ENCODE measurements around the gene COL6A2.

The COL6A2 gene

GRCh38 chr21:46122237-46122671 is 24.3 kb downstream of the COL6A2 start:
- in situ Hi-C loops (cut with HindIII; ENCODE audit: low sequenced_read_pairs), result no loop called here

- in situ Hi-C loops (cut with HindIII; ENCODE audit: low sequenced_read_pairs), result no loop called here
Measured at GRCh38 chr21:46122758-46123683, 25.1 kb downstream of the COL6A2 start.

- in situ Hi-C loops (cut with HindIII; ENCODE audit: low sequenced_read_pairs), result no loop called here
Measured at GRCh38 chr21:46124083-46124925, 26.4 kb downstream of the COL6A2 start.

GRCh38 chr21:46124926-46125845 is 27.3 kb downstream of the COL6A2 start:
- in situ Hi-C loops (cut with HindIII; ENCODE audit: low sequenced_read_pairs), result no loop called here

- in situ Hi-C loops (cut with HindIII; ENCODE audit: low sequenced_read_pairs), result no loop called here
Measured at GRCh38 chr21:46125846-46126301, 28.0 kb downstream of the COL6A2 start.

- in situ Hi-C loops (cut with HindIII; ENCODE audit: low sequenced_read_pairs), result no loop called here
Measured at GRCh38 chr21:46126309-46127238, 28.7 kb downstream of the COL6A2 start.

- in situ Hi-C loops (cut with HindIII; ENCODE audit: low sequenced_read_pairs), result no loop called here
Measured at GRCh38 chr21:46127239-46128105, 29.6 kb downstream of the COL6A2 start.

GRCh38 chr21:46128106-46128932 is 30.4 kb downstream of the COL6A2 start:
- in situ Hi-C loops (cut with HindIII; ENCODE audit: low sequenced_read_pairs), result no loop called here

- in situ Hi-C loops (cut with HindIII; ENCODE audit: low sequenced_read_pairs), result no loop called here
Measured at GRCh38 chr21:46128933-46129571, 31.1 kb downstream of the COL6A2 start.

- in situ Hi-C loops (cut with HindIII; ENCODE audit: low sequenced_read_pairs), result no loop called here
Measured at GRCh38 chr21:46129846-46130651, 32.1 kb downstream of the COL6A2 start.

GRCh38 chr21:46130831-46131587 is 33.1 kb downstream of the COL6A2 start:
- in situ Hi-C loops (cut with HindIII; ENCODE audit: low sequenced_read_pairs), result no loop called here

GRCh38 chr21:46131588-46131837 is 33.6 kb downstream of the COL6A2 start:
- in situ Hi-C loops (cut with HindIII; ENCODE audit: low sequenced_read_pairs), result no loop called here

GRCh38 chr21:46131838-46132651 is 34.1 kb downstream of the COL6A2 start:
- in situ Hi-C loops (cut with HindIII; ENCODE audit: low sequenced_read_pairs), result no loop called here

- in situ Hi-C loops (cut with HindIII; ENCODE audit: low sequenced_read_pairs), result no loop called here
Measured at GRCh38 chr21:46135782-46136395, 38.0 kb downstream of the COL6A2 start.

All from endothelial cell of hepatic sinusoid (primary cell).